H1 (cell line): ENCODE measurements around the gene CYP2F1. TPM values are rescaled to one million over a fixed set of nuclear protein-coding genes. Genes with fewer than 3 reads are reported as not detected.

Experiments used
- CTCF ChIA-PET: fragments of 300-600 bp; sonication (Branson Sonifier 250); formaldehyde crosslinking; loops from one replicate; lab custom pipeline; 2021; ENCODE audit not compliant: partially characterized antibody; lab: Charles Lee
- POLR2A ChIA-PET: fragments of 300-600 bp; sonication (Branson Sonifier 250); formaldehyde crosslinking; loops from one replicate; lab custom pipeline; 2021; ENCODE audit warnings: inconsistent platforms; ENCODE audit not compliant: partially characterized antibody; lab: Charles Lee
- DNase-seq, 2 experiments: peaks; one replicate each; pipeline versions ENCODE4 v3.0.0 to v3.0.0-alpha.2; 2010 to 2022; ENCODE audit warnings: low spot score in 2 of 2, low read depth in 1 of 2, mixed read lengths in 1 of 2
- FAIRE-seq: peaks from 2 replicates; lab custom pipeline; 2011; peaks lifted over from hg19 to GRCh38; lab: Jason Lieb, UNC
- H2AFZ ChIP-seq: 2 replicates; pipeline ENCODE4 v1.8.1; 2012; ENCODE audit warnings: low read length, inconsistent platforms
- H2AK5ac ChIP-seq: 2 replicates; pipeline ENCODE4 v1.6.1; 2013; ENCODE audit warnings: low read depth, low read length
- H2BK120ac ChIP-seq: replicated peaks from 2 replicates; pipeline ENCODE3; 2013; ENCODE audit warnings: low read depth, low read length, inconsistent platforms
- H2BK12ac ChIP-seq: 2 replicates; pipeline ENCODE4 v1.6.1; 2013; ENCODE audit warnings: low read depth, low read length
- H2BK15ac ChIP-seq: 2 replicates; pipeline ENCODE4 v1.6.1; 2013; ENCODE audit warnings: low read length
- H2BK20ac ChIP-seq: 2 replicates; pipeline ENCODE4 v1.6.1; 2013; ENCODE audit warnings: low read length
- H2BK5ac ChIP-seq: 2 replicates; pipeline ENCODE4 v1.6.1; 2013; ENCODE audit warnings: low read depth, low read length
- H3K14ac ChIP-seq: 2 replicates; pipeline ENCODE4 v1.6.1; 2013; ENCODE audit warnings: inconsistent platforms; ENCODE audit not compliant: insufficient read length
- H3K18ac ChIP-seq: 2 replicates; pipeline ENCODE4 v1.6.1; 2013; ENCODE audit warnings: low read length; ENCODE audit errors: extremely low read depth
- H3K23ac ChIP-seq: 2 replicates; pipeline ENCODE4 v1.6.1; 2013; ENCODE audit warnings: inconsistent platforms; ENCODE audit not compliant: insufficient read length
- H3K23me2 ChIP-seq: 2 replicates; pipeline ENCODE4 v1.6.1; 2013; ENCODE audit warnings: low read depth, low read length
- H3K27ac ChIP-seq: 2 replicates; pipeline ENCODE4 v1.6.1; 2011; ENCODE audit warnings: low read depth, low read length, inconsistent platforms
- H3K27me3 ChIP-seq, 4 experiments: replicated peaks in 1 of 4; 1 replicate in 1 of 4; 2 replicates in 3 of 4; pipeline versions ENCODE4 v1.6.1 to v1.8.1; 2011 to 2013; ENCODE audit warnings: low read length in 3 of 4, mild to moderate bottlenecking in 3 of 4, inconsistent platforms in 2 of 4, mixed read lengths in 2 of 4, moderate library complexity in 1 of 4; ENCODE audit not compliant: control insufficient read depth in 3 of 4, insufficient read depth in 3 of 4; ENCODE audit errors: extremely low read depth in 1 of 4
- H3K36me3 ChIP-seq, 4 experiments: 2 replicates each; pipeline versions ENCODE4 v1.6.1 to v1.8.1; 2011 to 2013; ENCODE audit warnings: mild to moderate bottlenecking in 4 of 4, low read length in 3 of 4, moderate library complexity in 2 of 4, control low read depth in 1 of 4, inconsistent platforms in 1 of 4; ENCODE audit not compliant: insufficient read depth in 4 of 4, control insufficient read depth in 2 of 4
- H3K4ac ChIP-seq: replicated peaks from 2 replicates; pipeline ENCODE3; 2013; ENCODE audit warnings: low read length, low read depth, mixed read lengths, inconsistent platforms; ENCODE audit not compliant: insufficient read length
- H3K4me1 ChIP-seq, 4 experiments: replicated peaks in 1 of 4; 1 replicate in 1 of 4; 2 replicates in 3 of 4; pipeline versions ENCODE4 v1.6.1 to v1.8.1; 2011 to 2013; ENCODE audit warnings: low read length in 3 of 4, inconsistent platforms in 2 of 4, mixed read lengths in 1 of 4; ENCODE audit not compliant: insufficient read depth in 4 of 4, control insufficient read depth in 3 of 4
- H3K4me2 ChIP-seq, 2 experiments: 2 replicates each; pipeline versions ENCODE4 v1.6.1 to v1.8.1; 2011 to 2013; ENCODE audit warnings: low read depth in 2 of 2, low read length in 2 of 2, control low read depth in 1 of 2, inconsistent platforms in 1 of 2, mild to moderate bottlenecking in 1 of 2; ENCODE audit not compliant: insufficient read depth in 1 of 2
- H3K4me3 ChIP-seq, 4 experiments: fragments of 200-600, 300-600 bp in 1 of 4; sonication (generic), shearing (Covaris generic), sonication (Bioruptor Twin) in 1 of 4; 2 replicates each; pipeline versions ENCODE4 v1.5.1 to v1.8.1; 2011 to 2016; ENCODE audit warnings: low read length in 4 of 4, low read depth in 3 of 4, control low read depth in 2 of 4, inconsistent platforms in 2 of 4, mild to moderate bottlenecking in 2 of 4, mixed read lengths in 1 of 4, moderate library complexity in 1 of 4; ENCODE audit not compliant: insufficient read depth in 2 of 4; ENCODE audit errors: extremely low read depth in 1 of 4
- H3K56ac ChIP-seq: replicated peaks from 2 replicates; pipeline ENCODE3; 2013; ENCODE audit warnings: low read depth, mild to moderate bottlenecking, mixed read lengths, low read length, inconsistent platforms; ENCODE audit not compliant: insufficient read length
- H3K79me1 ChIP-seq: 2 replicates; pipeline ENCODE4 v1.6.1; 2013; ENCODE audit warnings: low read depth, low read length, control low read depth
- H3K79me2 ChIP-seq, 2 experiments: 2 replicates each; pipeline versions ENCODE4 v1.6.1 to v1.8.1; 2012 to 2013; ENCODE audit warnings: low read length in 2 of 2, mild to moderate bottlenecking in 2 of 2, inconsistent platforms in 1 of 2; ENCODE audit not compliant: insufficient read depth in 2 of 2, control insufficient read depth in 1 of 2
- H3K9ac ChIP-seq, 4 experiments: replicated peaks in 1 of 4; 1 replicate in 1 of 4; 2 replicates in 3 of 4; pipeline versions ENCODE4 v1.6.1 to v1.8.1; 2011 to 2013; ENCODE audit warnings: low read depth in 3 of 4, low read length in 3 of 4, control low read depth in 2 of 4, mild to moderate bottlenecking in 2 of 4, moderate library complexity in 2 of 4, inconsistent platforms in 1 of 4; ENCODE audit errors: extremely low read depth in 1 of 4
- H3K9me3 ChIP-seq, 2 experiments: 2 replicates each; pipeline versions ENCODE4 v1.6.1 to v1.8.1; 2012 to 2013; ENCODE audit warnings: mild to moderate bottlenecking in 2 of 2, moderate library complexity in 2 of 2, control low read depth in 1 of 2, inconsistent platforms in 1 of 2, low read depth in 1 of 2, low read length in 1 of 2, mixed read lengths in 1 of 2; ENCODE audit not compliant: insufficient read depth in 2 of 2
- H4K20me1 ChIP-seq, 2 experiments: replicated peaks in 1 of 2; 2 replicates each; pipeline versions ENCODE3 to v1.8.1; 2011 to 2013; ENCODE audit warnings: inconsistent platforms in 2 of 2, low read length in 2 of 2, mild to moderate bottlenecking in 1 of 2; ENCODE audit not compliant: insufficient read depth in 2 of 2, control insufficient read depth in 1 of 2
- H4K5ac ChIP-seq: 2 replicates; pipeline ENCODE4 v1.6.1; 2013; ENCODE audit warnings: low read length, low read depth, mixed read lengths, inconsistent platforms; ENCODE audit not compliant: insufficient read length
- H4K8ac ChIP-seq: 2 replicates; pipeline ENCODE4 v1.8.0; 2013; ENCODE audit warnings: mild to moderate bottlenecking, moderate library complexity, low read length, inconsistent platforms; ENCODE audit not compliant: insufficient read depth; ENCODE audit errors: extremely low read depth
- H4K91ac ChIP-seq: replicated peaks from 2 replicates; pipeline ENCODE3; 2013; ENCODE audit warnings: low read length, mixed read lengths, inconsistent platforms; ENCODE audit not compliant: insufficient read length
- BCL11A ChIP-seq, 2 experiments: IDR thresholded peaks; one replicate each; pipeline ENCODE4 v1.6.1; 2011; ENCODE audit warnings: low read depth in 2 of 2, low read length in 2 of 2, mild to moderate bottlenecking in 2 of 2
- CHD1 ChIP-seq: IDR thresholded peaks from 2 replicates; pipeline ENCODE4 v1.6.1; 2012; ENCODE audit warnings: low read depth, low read length, improper control_type of control experiment
- EGR1 ChIP-seq: IDR thresholded peaks from 2 replicates; pipeline ENCODE4 v1.6.1; 2011; ENCODE audit warnings: low read depth, low read length, borderline replicate concordance
- EZH2 ChIP-seq: fragments of 200-600 bp; sonication (generic); IDR thresholded peaks from 2 replicates; pipeline ENCODE4 v1.7.1; 2012; ENCODE audit warnings: low read depth, mild to moderate bottlenecking, moderate library complexity, low read length, inconsistent platforms; ENCODE audit not compliant: severe bottlenecking
- POLR2A ChIP-seq, 2 experiments: IDR thresholded peaks; 1 replicate in 1 of 2; 2 replicates in 1 of 2; pipeline ENCODE4 v1.6.1; 2011; ENCODE audit warnings: low read depth in 2 of 2, low read length in 2 of 2, mild to moderate bottlenecking in 2 of 2; ENCODE audit errors: control extremely low read depth in 1 of 2
- POLR2AphosphoS5 ChIP-seq: IDR thresholded peaks from 2 replicates; pipeline ENCODE4 v1.6.1; 2011; ENCODE audit warnings: low read depth, low read length
- RBBP5 ChIP-seq: IDR thresholded peaks from 2 replicates; pipeline ENCODE4 v1.7.1; 2012; ENCODE audit warnings: low read depth, mild to moderate bottlenecking, inconsistent platforms, low read length, moderate library complexity, borderline replicate concordance
- RXRA ChIP-seq: IDR thresholded peaks from 2 replicates; pipeline ENCODE4 v1.6.1; 2011; ENCODE audit warnings: low read depth, mild to moderate bottlenecking, low read length, moderate library complexity; ENCODE audit not compliant: insufficient read depth
- SP1 ChIP-seq: IDR thresholded peaks from 2 replicates; pipeline ENCODE4 v1.6.1; 2011; ENCODE audit warnings: low read depth, low read length
- SP4 ChIP-seq: IDR thresholded peaks from 2 replicates; pipeline ENCODE4 v1.6.1; 2012; ENCODE audit warnings: low read length, inconsistent platforms
- YY1 ChIP-seq: IDR thresholded peaks from 2 replicates; pipeline ENCODE4 v1.6.1; 2011; ENCODE audit warnings: low read depth, mild to moderate bottlenecking, low read length
- ZNF274 ChIP-seq: IDR thresholded peaks from 2 replicates; pipeline ENCODE4 v1.7.0; 2012; ENCODE audit warnings: low read length, borderline replicate concordance; ENCODE audit errors: extremely low read depth
- WGBS, 2 experiments: shearing (Covaris generic) in 1 of 2; methylation state at CpG; one replicate each; pipeline versions ENCODE4 v1.1.6 to v1.1.7; 2013 to 2015; ENCODE audit warnings: low lambda C conversion rate in 2 of 2, mixed read lengths in 2 of 2, inconsistent platforms in 1 of 2, low coverage in 1 of 2, missing lambda C conversion rate in 1 of 2; ENCODE audit not compliant: insufficient replicate concordance in 2 of 2, insufficient coverage in 1 of 2, insufficient read length in 1 of 2; ENCODE audit errors: extremely low coverage in 1 of 2, missing lambda C conversion rate in 1 of 2; 5-methylcytosine and 5-hydroxymethylcytosine counted together
- polyA plus RNA-seq, 7 experiments: library from polyadenylated mRNA; depleted of rRNA in 3 of 7; stranded (reverse) in 5 of 7; unstranded in 2 of 7; fragments of >200 nt in 5 of 7; fragments of 200-250 nt in 2 of 7; gene quantifications; 1 replicate in 5 of 7; 2 replicates in 1 of 7; 4 replicates in 1 of 7; pipeline versions ENCODE4 v1.2.1 to v1.2.3, GENCODE V29; 2011 to 2013; ENCODE audit warnings: missing spikeins in 2 of 7, mixed read lengths in 2 of 7
- total RNA-seq: library from RNA; stranded (reverse); fragmentation: NEBNext Ultra II Directional; extraction: Animal tissue kit (Norgen Biotek cat#: 25700); gene quantifications from 2 replicates; pipeline ENCODE4 v1.2.1, GENCODE V29; 2021
- TF ChIP-seq, protein P1 (sequence below): IDR thresholded peaks from 2 replicates; pipeline ENCODE4 v1.6.1; 2012; ENCODE audit warnings: low read length, inconsistent platforms
- TF ChIP-seq, protein P2 (sequence below): IDR thresholded peaks from 2 replicates; pipeline ENCODE4 v1.6.1; 2012; ENCODE audit warnings: inconsistent platforms

Gene CYP2F1
- total and polyA plus RNA-seq, 2 of the 8 experiments (the other 6 are each of a cell fraction or from before 2014, with no cell fraction given), result 0.17 TPM; not detected in 1

DNA sequence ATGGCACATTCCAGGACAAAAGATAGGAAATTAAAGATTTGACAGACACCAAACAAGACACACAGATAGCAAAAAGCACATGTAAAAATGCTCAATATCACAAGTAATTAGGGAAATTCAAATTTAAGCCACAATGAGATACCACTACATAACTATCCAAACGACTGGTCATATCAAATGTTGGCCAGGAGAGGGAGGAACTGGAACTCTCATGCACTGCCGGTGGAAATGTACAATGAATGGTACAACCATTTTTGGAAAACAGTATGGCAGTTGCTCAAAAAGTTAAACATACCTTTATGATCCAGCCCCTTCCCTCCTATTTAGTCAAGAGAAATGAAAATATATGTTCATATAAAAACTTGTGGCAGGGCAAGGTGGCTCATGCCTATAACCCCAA lies 42.0 kb downstream of the CYP2F1 start:
- no peak overlapping the region for H2AFZ ChIP-seq
- no peak overlapping the region for H2BK5ac ChIP-seq
- H3K18ac ChIP-seq, result no peak overlapping the region
- H2BK20ac ChIP-seq, result no peak overlapping the region
- no peaks in the 10 kb centered on the region for H4K20me1 ChIP-seq
- H3K36me3 ChIP-seq, result no peaks in the 10 kb centered on the region
- H3K14ac ChIP-seq, result no peak overlapping the region
- no peak overlapping the region for H2AK5ac ChIP-seq
- H3K9me3 ChIP-seq, result no peaks in the 10 kb centered on the region
- 78% methylated on average over 2 of the region's 2 CpGs; no CpG with 5 or more reads in 1 of the 2 experiments for WGBS, 2 experiments
- no peak overlapping the region for H4K5ac ChIP-seq
- no peak overlapping the region for H2BK15ac ChIP-seq
- ChIA-PET CTCF (interaction anchor here (1.2 to 1.5 kb wide), 2 partner anchors 12 to 14 kb away, joined by 3 to 4 read pairs; no protein-coding TSS in a partner anchor), POLR2A (interaction anchor here (0.6 kb wide), 1 partner anchor 32 kb away, joined by 3 read pairs; no protein-coding TSS in a partner anchor)
- H3K9ac ChIP-seq, result no peak overlapping the region
- H3K4me3 ChIP-seq, result no peak overlapping the region
- H3K79me2 ChIP-seq, result no peaks in the 10 kb centered on the region
- no peak overlapping the region for H4K91ac ChIP-seq
- FAIRE-seq, result no peak
- H3K4ac ChIP-seq, result no peak overlapping the region
- no peaks in the 10 kb centered on the region for H3K79me1 ChIP-seq
- no peak overlapping the region for H3K4me2 ChIP-seq
- H3K4me1 ChIP-seq, result peaks cover 0 to 4% (median 2%) of the 10 kb centered on the region in 4 experiments; a peak in 3 of 7 replicates
- TF ChIP-seq EZH2 (no peak), RBBP5 (no peak), ZNF274 (no peak), EGR1 (no peak), POLR2A (IDR thresholded peaks at IDR 0.05; ENCODE audit: control extremely low read depth in 1 of 2, low read depth in 2 of 2, low read length in 2 of 2) (no peak), SP1 (no peak), SP4 (no peak), RXRA (no peak), POLR2AphosphoS5 (no peak), YY1 (no peak), CHD1 (no peak), BCL11A (IDR thresholded peaks at IDR 0.05; ENCODE audit: low read depth in 2 of 2, low read length in 2 of 2) (no peak)
- TF ChIP-seq, protein P1, sequence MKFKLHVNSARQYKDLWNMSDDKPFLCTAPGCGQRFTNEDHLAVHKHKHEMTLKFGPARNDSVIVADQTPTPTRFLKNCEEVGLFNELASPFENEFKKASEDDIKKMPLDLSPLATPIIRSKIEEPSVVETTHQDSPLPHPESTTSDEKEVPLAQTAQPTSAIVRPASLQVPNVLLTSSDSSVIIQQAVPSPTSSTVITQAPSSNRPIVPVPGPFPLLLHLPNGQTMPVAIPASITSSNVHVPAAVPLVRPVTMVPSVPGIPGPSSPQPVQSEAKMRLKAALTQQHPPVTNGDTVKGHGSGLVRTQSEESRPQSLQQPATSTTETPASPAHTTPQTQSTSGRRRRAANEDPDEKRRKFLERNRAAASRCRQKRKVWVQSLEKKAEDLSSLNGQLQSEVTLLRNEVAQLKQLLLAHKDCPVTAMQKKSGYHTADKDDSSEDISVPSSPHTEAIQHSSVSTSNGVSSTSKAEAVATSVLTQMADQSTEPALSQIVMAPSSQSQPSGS, result no peak
- TF ChIP-seq, protein P2, sequence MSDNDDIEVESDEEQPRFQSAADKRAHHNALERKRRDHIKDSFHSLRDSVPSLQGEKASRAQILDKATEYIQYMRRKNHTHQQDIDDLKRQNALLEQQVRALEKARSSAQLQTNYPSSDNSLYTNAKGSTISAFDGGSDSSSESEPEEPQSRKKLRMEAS, result no peak
- TF ChIP-seq, all 59 proteins: peak for 0
- H3K23ac ChIP-seq, result no peak overlapping the region
- H2BK120ac ChIP-seq, result no peak overlapping the region
- H3K23me2 ChIP-seq, result no peaks in the 10 kb centered on the region
- H3K27ac ChIP-seq, result no peak overlapping the region
- H3K56ac ChIP-seq, result no peak overlapping the region
- H2BK12ac ChIP-seq, result no peak overlapping the region
- no peaks in the 10 kb centered on the region for H3K27me3 ChIP-seq
- no peak for DNase-seq
- no peak overlapping the region for H4K8ac ChIP-seq
